WERI-Rb-1 (cell line): ENCODE data around the gene KHDRBS2.

Experiments
- DNase-seq: peaks from one replicate; pipeline ENCODE4 v3.0.0-alpha.2; 2020
- H3K27ac ChIP-seq: fragments of 250-450 bp; sonication (Bioruptor Pico); 2 replicates; pipeline ENCODE4 v1.5.1; 2020; ENCODE audit warnings: mild to moderate bottlenecking, moderate library complexity
- H3K27me3 ChIP-seq: fragments of 250-450 bp; sonication (Bioruptor Pico); 2 replicates; pipeline ENCODE4 v1.5.1; 2021; ENCODE audit warnings: mild to moderate bottlenecking, low read depth, moderate library complexity; ENCODE audit not compliant: insufficient read depth, severe bottlenecking
- H3K36me3 ChIP-seq: fragments of 250-450 bp; sonication (Bioruptor Pico); 2 replicates; pipeline ENCODE4 v1.5.1; 2020; ENCODE audit warnings: mild to moderate bottlenecking, moderate library complexity
- H3K4me3 ChIP-seq: 2 replicates; pipeline ENCODE4 v1.5.1; 2011; ENCODE audit warnings: low read depth, mild to moderate bottlenecking, control low read depth, low read length
- H3K9me3 ChIP-seq: fragments of 250-450 bp; sonication (Bioruptor Pico); 2 replicates; pipeline ENCODE4 v1.5.1; 2021; ENCODE audit warnings: mild to moderate bottlenecking, moderate library complexity; ENCODE audit not compliant: severe bottlenecking
- CTCF ChIP-seq: IDR thresholded peaks from 2 replicates; pipeline ENCODE4 v1.5.1; 2011; ENCODE audit warnings: low read depth, mild to moderate bottlenecking, control low read depth, inconsistent platforms, low read length

KHDRBS2 gene

GRCh38 chr6:62013719-62014118 is 272.3 kb downstream of the KHDRBS2 start:
- no peak overlapping the region for H3K27ac ChIP-seq
- H3K9me3 ChIP-seq = no peaks in the 10 kb centered on the region
- no peak overlapping the region for H3K4me3 ChIP-seq
- peaks cover 2% of the 10 kb centered on the region for H3K27me3 ChIP-seq
- no peak for DNase-seq
- TF ChIP-seq CTCF = no peak
- no peaks in the 10 kb centered on the region for H3K36me3 ChIP-seq

- DNase-seq = no peak
- no peaks in the 10 kb centered on the region for H3K36me3 ChIP-seq
- H3K27ac ChIP-seq = no peak overlapping the region
- H3K4me3 ChIP-seq = no peak overlapping the region
- H3K9me3 ChIP-seq = no peaks in the 10 kb centered on the region
- no peaks in the 10 kb centered on the region for H3K27me3 ChIP-seq
- no peak for TF ChIP-seq CTCF
Measured at GRCh38 chr6:62009445-62009844, 276.6 kb downstream of the KHDRBS2 start.

- no peak for DNase-seq
- Histone ChIP-seq H3K27me3 (peaks cover 12% of the 10 kb centered on the region), H3K27ac (no peak overlapping the region), H3K9me3 (no peaks in the 10 kb centered on the region), H3K4me3 (no peak overlapping the region), H3K36me3 (no peaks in the 10 kb centered on the region)
- TF ChIP-seq CTCF = no peak
Measured at GRCh38 chr6:61989616-61990015, 296.4 kb downstream of the KHDRBS2 start.

- no peak for TF ChIP-seq CTCF
- no peaks in the 10 kb centered on the region for H3K9me3 ChIP-seq
- peaks cover 23% of the 10 kb centered on the region for H3K27me3 ChIP-seq
- DNase-seq = no peak
- no peak overlapping the region for H3K27ac ChIP-seq
- no peaks in the 10 kb centered on the region for H3K36me3 ChIP-seq
- H3K4me3 ChIP-seq = no peak overlapping the region
Measured at GRCh38 chr6:61980622-61981021, 305.4 kb downstream of the KHDRBS2 start.

- Histone ChIP-seq H3K36me3 (no peaks in the 10 kb centered on the region), H3K27ac (no peak overlapping the region), H3K9me3 (no peaks in the 10 kb centered on the region), H3K4me3 (no peak overlapping the region), H3K27me3 (peaks cover 23% of the 10 kb centered on the region)
- TF ChIP-seq CTCF = no peak
- DNase-seq = no peak
Measured at GRCh38 chr6:61977947-61978346, 308.1 kb downstream of the KHDRBS2 start.

GRCh38 chr6:61977099-61977498 is 308.9 kb downstream of the KHDRBS2 start:
- H3K27ac ChIP-seq = no peak overlapping the region

More at GRCh38 chr6:61977099-61977498, 308.9 kb downstream of the KHDRBS2 start:
- peaks cover 17% of the 10 kb centered on the region for H3K27me3 ChIP-seq
- TF ChIP-seq CTCF = no peak
- DNase-seq = no peak
- no peak overlapping the region for H3K4me3 ChIP-seq
- H3K36me3 ChIP-seq = no peaks in the 10 kb centered on the region
- H3K9me3 ChIP-seq = no peaks in the 10 kb centered on the region
